ENCODE measurements around the gene SLC35B4. TPM values are rescaled to one million over a fixed set of nuclear protein-coding genes. Genes with fewer than 3 reads are reported as not detected.

The SLC35B4 gene
- total RNA-seq, 1 donor from 2014 or later, result 25.9 TPM

GRCh38 chr7:134320201-134320600, 3.5 kb upstream of the SLC35B4 start:
- H3K4me3 Mint-ChIP-seq, result no peak overlapping the region

GRCh38 chr7:134318443-134318842, 1.7 kb upstream of the SLC35B4 start:
- H3K4me3 Mint-ChIP-seq, result no peak overlapping the region
- no peak for DNase-seq (ENCODE audit: extremely low spot score, unreplicated experiment)
- H3K4me1 Mint-ChIP-seq (ENCODE audit: unreplicated experiment), result peaks cover 20% of the 10 kb centered on the region
- H3K27me3 Mint-ChIP-seq, result peaks cover 8% of the 10 kb centered on the region
- peaks cover 3% of the 10 kb centered on the region for H3K36me3 Mint-ChIP-seq
- H3K9me3 Mint-ChIP-seq, result no peaks in the 10 kb centered on the region
- TF ChIP-seq CTCF (conservative IDR thresholded peaks at IDR 0.05), result no peak
- H3K27ac Mint-ChIP-seq, result no peak overlapping the region

More at GRCh38 chr7:134320201-134320600, 3.5 kb upstream of the SLC35B4 start:
- no peak overlapping the region for H3K27ac Mint-ChIP-seq
- no peak for DNase-seq (ENCODE audit: extremely low spot score, unreplicated experiment)
- H3K4me1 Mint-ChIP-seq (ENCODE audit: unreplicated experiment), result peaks cover 17% of the 10 kb centered on the region
- no peaks in the 10 kb centered on the region for H3K9me3 Mint-ChIP-seq
- peaks cover 8% of the 10 kb centered on the region for H3K27me3 Mint-ChIP-seq
- TF ChIP-seq CTCF (conservative IDR thresholded peaks at IDR 0.05), result no peak
- no peaks in the 10 kb centered on the region for H3K36me3 Mint-ChIP-seq

GRCh38 chr7:134317434-134317833, 704 bp upstream of the SLC35B4 start:
- Mint-ChIP-seq H3K4me1 (ENCODE audit: unreplicated experiment) (peaks cover 20% of the 10 kb centered on the region), H3K9me3 (no peaks in the 10 kb centered on the region), H3K27me3 (peaks cover 8% of the 10 kb centered on the region), H3K36me3 (peaks cover 3% of the 10 kb centered on the region), H3K27ac (peak overlapping the region; percentile 79), H3K4me3 (peak overlapping the region; percentile 93)
- no peak for TF ChIP-seq CTCF (conservative IDR thresholded peaks at IDR 0.05)
- no peak for DNase-seq (ENCODE audit: extremely low spot score, unreplicated experiment)

GRCh38 chr7:134315679-134316538, 821 bp downstream of the SLC35B4 start:
- Mint-ChIP-seq H3K27ac (peak overlapping the region; percentile 36), H3K4me3 (peak overlapping the region; percentile 93), H3K36me3 (peaks cover 3% of the 10 kb centered on the region), H3K27me3 (peaks cover 8% of the 10 kb centered on the region), H3K4me1 (ENCODE audit: unreplicated experiment) (peaks cover 20% of the 10 kb centered on the region), H3K9me3 (no peaks in the 10 kb centered on the region)
- no peak for TF ChIP-seq CTCF (conservative IDR thresholded peaks at IDR 0.05)
- no peak for DNase-seq (ENCODE audit: extremely low spot score, unreplicated experiment)

- TF ChIP-seq CTCF (conservative IDR thresholded peaks at IDR 0.05), result no peak
- Mint-ChIP-seq H3K27ac (no peak overlapping the region), H3K27me3 (no peaks in the 10 kb centered on the region), H3K4me1 (ENCODE audit: unreplicated experiment) (peaks cover 20% of the 10 kb centered on the region), H3K4me3 (no peak overlapping the region), H3K36me3 (peaks cover 3% of the 10 kb centered on the region), H3K9me3 (no peaks in the 10 kb centered on the region)
- no peak for DNase-seq (ENCODE audit: extremely low spot score, unreplicated experiment)
Observed at GRCh38 chr7:134313543-134313942, 3.2 kb downstream of the SLC35B4 start.
